ENCODE results near the gene NAP1L4.
A peak's percentile ranks its signal among the peaks of the same experiment; 100 is the strongest.

NAP1L4 gene

GRCh38 chr11:2951231-2952110 is 40.7 kb downstream of the NAP1L4 start:
- Histone ChIP-seq H3K36me3 (replicated peaks) (peaks cover 40% of the 10 kb centered on the region), H3K4me3 (ENCODE audit: low read depth, low read length) (no peak overlapping the region), H3K27me3 (replicated peaks) (no peaks in the 10 kb centered on the region), H3K27ac (peak overlapping the region; percentile 82)
- peak; percentile 71 for DNase-seq
- in situ Hi-C loops (cut with HindIII; ENCODE audit: low pct_ligation_motif_present, low sequenced_read_pairs), result no loop called here
- no peak for TF ChIP-seq CTCF (IDR thresholded peaks at IDR 0.05; ENCODE audit: low read depth, low read length, missing control alignments)

- TF ChIP-seq CTCF (IDR thresholded peaks at IDR 0.05; ENCODE audit: low read depth, low read length, missing control alignments), result no peak
- H3K4me3 ChIP-seq (ENCODE audit: low read depth, low read length), result no peak overlapping the region
- H3K27ac ChIP-seq, result peak overlapping the region; percentile 82
- H3K27me3 ChIP-seq (replicated peaks), result no peaks in the 10 kb centered on the region
- no peak for DNase-seq
- peaks cover 38% of the 10 kb centered on the region for H3K36me3 ChIP-seq (replicated peaks)
- in situ Hi-C loops (cut with HindIII; ENCODE audit: low pct_ligation_motif_present, low sequenced_read_pairs), result no loop called here
These were observed 41.3 kb downstream of the NAP1L4 start for GRCh38 chr11:2950825-2951224.

- Histone ChIP-seq H3K27me3 (replicated peaks) (no peaks in the 10 kb centered on the region), H3K27ac (no peak overlapping the region), H3K36me3 (replicated peaks) (peaks cover 33% of the 10 kb centered on the region), H3K4me3 (ENCODE audit: low read depth, low read length) (no peak overlapping the region)
- in situ Hi-C loops (cut with HindIII; ENCODE audit: low pct_ligation_motif_present, low sequenced_read_pairs), result no loop called here
- no peak for DNase-seq
- no peak for TF ChIP-seq CTCF (IDR thresholded peaks at IDR 0.05; ENCODE audit: low read depth, low read length, missing control alignments)
These were observed 42.2 kb downstream of the NAP1L4 start for GRCh38 chr11:2949920-2950319.

GRCh38 chr11:2947744-2948143 is 44.4 kb downstream of the NAP1L4 start:
- Histone ChIP-seq H3K4me3 (ENCODE audit: low read depth, low read length) (no peak overlapping the region), H3K36me3 (replicated peaks) (peaks cover 33% of the 10 kb centered on the region), H3K27me3 (replicated peaks) (no peaks in the 10 kb centered on the region), H3K27ac (no peak overlapping the region)
- in situ Hi-C loops (cut with HindIII; ENCODE audit: low pct_ligation_motif_present, low sequenced_read_pairs), result no loop called here
- DNase-seq, result no peak
- no peak for TF ChIP-seq CTCF (IDR thresholded peaks at IDR 0.05; ENCODE audit: low read depth, low read length, missing control alignments)

GRCh38 chr11:2945757-2946287 is 46.3 kb downstream of the NAP1L4 start:
- Histone ChIP-seq H3K36me3 (replicated peaks) (peaks cover 28% of the 10 kb centered on the region), H3K27ac (peak overlapping the region; percentile 4), H3K4me3 (ENCODE audit: low read depth, low read length) (no peak overlapping the region), H3K27me3 (replicated peaks) (no peaks in the 10 kb centered on the region)
- in situ Hi-C loops (cut with HindIII; ENCODE audit: low pct_ligation_motif_present, low sequenced_read_pairs), result no loop called here
- no peak for TF ChIP-seq CTCF (IDR thresholded peaks at IDR 0.05; ENCODE audit: low read depth, low read length, missing control alignments)
- no peak for DNase-seq
